K562 (cell line): ENCODE results near the gene PTPRG. TPM values are rescaled to one million over a fixed set of nuclear protein-coding genes. Genes with fewer than 3 reads are reported as not detected.

ENCODE experiments used
- ADNP ChIP-seq: fragments of 200-800 bp; sonication (Bioruptor generic); IDR thresholded peaks from 2 replicates; pipeline ENCODE4 v1.6.1; 2016; ENCODE audit warnings: missing genetic modification characterization, missing compliant biosample characterization
- CHD1 ChIP-seq: fragments of 200-600 bp; sonication (generic); IDR thresholded peaks from one replicate; pipeline ENCODE4 v1.6.1; 2012; ENCODE audit warnings: mild to moderate bottlenecking, moderate library complexity, low read length, inconsistent platforms
- KAT2B ChIP-seq: IDR thresholded peaks from one replicate; pipeline ENCODE4 v1.6.1; 2012; ENCODE audit warnings: low read depth, mild to moderate bottlenecking, control low read depth, inconsistent platforms, low read length, moderate library complexity
- RREB1 ChIP-seq: fragments of 250-450 bp; sonication (Bioruptor Pico); IDR thresholded peaks from 2 replicates; pipeline ENCODE4 v1.4.0; 2020
- SMARCA4 ChIP-seq: fragments of 450-650 bp; IDR thresholded peaks from 2 replicates; pipeline ENCODE4 v1.6.1; 2016
- TAF1 ChIP-seq: IDR thresholded peaks from 2 replicates; pipeline ENCODE4 v1.6.1; 2011; ENCODE audit warnings: mild to moderate bottlenecking, low read length, moderate library complexity; ENCODE audit not compliant: insufficient read depth, control insufficient read depth, severe bottlenecking; ENCODE audit errors: extremely low read depth
- TFAM ChIP-seq: fragments of 250-450 bp; sonication (Bioruptor Pico); conservative IDR thresholded peaks from 2 replicates; pipeline ENCODE4 v1.5.0; 2021; ENCODE audit warnings: mild to moderate bottlenecking, moderate library complexity
- ZBTB1 ChIP-seq: sonication (generic); formaldehyde crosslinking; IDR thresholded peaks from 2 replicates; pipeline ENCODE4 v1.8.1; 2023; ENCODE audit warnings: missing genetic modification reagents, low read depth, mild to moderate bottlenecking, borderline replicate concordance
- ZNF311 ChIP-seq: fragments of 250-450 bp; sonication (Bioruptor Pico); IDR thresholded peaks from 2 replicates; pipeline ENCODE4 v1.4.0; 2020; ENCODE audit warnings: mild to moderate bottlenecking, moderate library complexity
- polyA plus RNA-seq, 8 experiments: library from polyadenylated mRNA; depleted of rRNA in 4 of 8; stranded (reverse) in 5 of 8; unstranded in 3 of 8; fragments of >200 nt; fragmentation: Nextera tagmentation in 2 of 8; fragmentation: Illumina TruSeq in 1 of 8; extraction: Ambion mirVana in 2 of 8; extraction: Trizol in 1 of 8; gene quantifications; 2 replicates each; pipeline versions ENCODE4 v1.2.1 to v1.2.3, GENCODE V29; 2011 to 2014; ENCODE audit warnings: inconsistent platforms in 1 of 8, missing spikeins in 1 of 8
- total RNA-seq, 7 experiments: library from RNA; depleted of rRNA in 6 of 7; stranded (reverse); fragments of >200 nt in 6 of 7; fragmentation: Illumina TruSeq in 2 of 7; extraction: Trizol in 2 of 7; gene quantifications; 2 replicates each; pipeline versions ENCODE4 v1.2.1 to v1.2.3, GENCODE V29; 2011 to 2021; ENCODE audit warnings: low replicate concordance in 1 of 7

Gene PTPRG
- total and polyA plus RNA-seq, 9 of the 15 experiments (the other 6 are each of a cell fraction or from before 2014, with no cell fraction given), result 0.16 TPM; not detected in 8

- TF ChIP-seq KAT2B, result no peak
- TF ChIP-seq CHD1, result no peak
- no peak for TF ChIP-seq TAF1
- TF ChIP-seq ZBTB1 (CRISPR knock-in tag), result no peak
- TF ChIP-seq TFAM, result no peak
- TF ChIP-seq ADNP (tag), result no peak
- no peak for TF ChIP-seq ZNF311 (CRISPR knock-in tag)
- no peak for TF ChIP-seq SMARCA4
- no peak for TF ChIP-seq RREB1 (CRISPR knock-in tag)
Measured at GRCh38 chr3:61650276-61650675, 88.9 kb downstream of the PTPRG start (continued).
